C4-2B (cell line): ENCODE results near the gene TGM2.

Source experiments
- H3K27ac ChIP-seq: fragments of 450-650 bp; 2 replicates; pipeline ENCODE4 v1.5.1; 2017
- CTCF ChIP-seq: fragments of 450-650 bp; conservative IDR thresholded peaks from 2 replicates; pipeline ENCODE4 v1.5.1; 2017; ENCODE audit warnings: mild to moderate bottlenecking
- ZFX ChIP-seq: fragments of 450-650 bp; IDR thresholded peaks from 2 replicates; pipeline ENCODE4 v1.6.1; 2017

TGM2 gene

DNA sequence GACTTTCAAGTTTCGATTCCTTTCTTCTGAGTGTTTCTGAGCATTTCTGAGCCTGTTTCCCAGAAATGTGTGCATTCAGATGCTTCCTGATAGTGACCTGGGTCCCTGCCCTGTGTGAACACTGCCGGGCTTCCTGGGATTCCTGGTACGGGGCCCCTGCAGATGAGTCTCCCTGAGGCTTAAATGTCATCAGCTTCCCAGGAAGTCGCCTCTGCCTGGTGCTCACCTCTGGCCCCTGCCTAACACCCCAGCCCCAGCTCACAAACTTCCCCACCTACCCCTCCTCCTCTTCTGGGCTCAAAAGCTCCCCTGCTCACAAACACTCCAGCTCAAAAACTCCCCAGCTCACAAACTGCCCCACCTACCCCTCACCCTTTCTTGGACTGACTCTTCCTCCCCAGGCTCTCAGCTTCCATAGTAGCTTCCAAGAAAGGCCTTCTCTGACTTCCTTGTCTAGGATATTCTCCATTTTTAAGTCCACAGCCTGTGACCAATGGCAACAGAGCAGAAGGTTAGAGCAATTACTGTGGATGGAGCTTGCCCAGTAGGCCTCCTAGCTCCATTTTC, 42.0 kb downstream of the TGM2 start:
- H3K27ac ChIP-seq, result no peak overlapping the region
- TF ChIP-seq ZFX (no peak), CTCF (no peak)

DNA sequence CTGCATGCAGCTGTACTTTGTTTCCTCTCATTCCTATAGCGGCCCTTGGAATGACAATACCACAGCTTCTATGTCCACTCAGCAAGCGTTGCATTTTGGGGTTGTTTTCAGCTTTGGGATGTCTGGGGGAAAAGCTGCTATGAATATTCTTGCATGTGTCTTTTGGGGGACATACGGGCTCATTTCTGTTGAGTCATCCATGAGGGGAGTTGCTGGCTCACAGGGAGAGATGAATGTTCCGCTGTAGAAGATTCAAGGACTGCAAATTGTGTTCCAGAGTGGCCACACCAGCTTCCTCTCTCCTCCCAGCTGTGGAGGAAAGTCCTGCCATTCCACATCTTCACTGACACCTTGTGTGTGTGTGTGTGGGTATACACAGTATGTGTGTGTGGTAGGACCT, 43.3 kb downstream of the TGM2 start:
- TF ChIP-seq CTCF (no peak), ZFX (no peak)

DNA sequence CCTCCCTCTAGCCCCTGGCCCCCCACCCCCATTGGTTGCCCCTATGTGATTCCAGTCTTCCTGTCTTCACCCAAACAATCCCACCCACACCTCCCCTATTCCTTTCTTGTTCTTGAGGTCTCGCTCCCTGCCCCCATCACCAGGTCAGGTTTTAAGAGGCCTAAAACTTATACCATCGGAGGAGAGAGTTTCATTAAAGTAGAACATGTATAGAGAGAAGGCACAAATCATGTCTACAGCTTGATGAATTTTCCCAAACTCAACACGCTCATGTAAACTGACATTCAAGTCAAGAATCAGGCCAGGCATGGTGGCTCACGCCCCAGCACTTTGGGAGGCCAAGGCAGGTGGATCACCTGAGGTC, 44.5 kb downstream of the TGM2 start:
- TF ChIP-seq CTCF, result no peak
- no peak for TF ChIP-seq ZFX
- H3K27ac ChIP-seq, result no peak overlapping the region

More for the DNA sequence above, 43.3 kb downstream of the TGM2 start:
- H3K27ac ChIP-seq, result no peak overlapping the region

DNA sequence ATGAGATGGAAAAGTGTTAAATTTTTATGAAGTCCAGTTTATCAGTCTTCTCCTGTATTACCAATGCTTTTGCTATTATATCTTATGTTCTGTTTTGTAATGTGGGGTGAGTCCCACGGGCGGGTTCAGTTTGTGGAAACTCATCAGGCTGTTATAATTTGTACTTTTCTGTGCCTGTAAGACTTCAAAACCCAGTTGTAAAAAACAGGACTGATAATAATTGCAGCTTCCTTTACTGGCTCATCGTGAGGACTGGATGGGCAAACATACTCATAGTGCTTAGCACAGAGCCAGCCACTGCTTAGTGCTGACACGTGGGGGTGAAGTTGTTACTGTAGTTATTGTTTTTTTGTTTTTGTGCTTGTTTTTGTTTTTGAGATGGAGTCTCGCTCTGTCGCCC, 45.6 kb downstream of the TGM2 start:
- no peak overlapping the region for H3K27ac ChIP-seq

DNA sequence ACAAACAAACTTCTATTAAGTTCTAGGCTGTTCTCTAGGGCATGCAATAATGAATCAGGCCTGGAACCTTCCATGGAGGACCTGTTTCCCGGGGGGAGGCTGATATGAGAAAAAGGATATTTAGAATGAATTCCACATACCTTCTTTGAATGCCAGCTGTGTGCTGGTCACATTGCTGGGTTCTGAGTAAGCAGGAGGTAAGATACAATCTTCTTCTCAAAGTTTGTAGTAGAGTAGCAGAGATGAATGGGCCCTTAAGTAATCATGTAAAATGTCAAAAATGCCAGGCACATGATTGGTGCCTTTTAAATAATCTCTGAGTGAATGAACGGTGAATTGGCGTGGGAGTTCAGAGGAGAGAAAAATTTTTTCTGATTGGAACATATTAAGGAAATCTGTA, 47.4 kb downstream of the TGM2 start:
- TF ChIP-seq ZFX (no peak), CTCF (no peak)

More for the DNA sequence above, 45.6 kb downstream of the TGM2 start:
- TF ChIP-seq CTCF (no peak), ZFX (no peak)

GRCh38 chr20:38117205-38117604, 47.9 kb downstream of the TGM2 start:
- TF ChIP-seq CTCF (no peak), ZFX (no peak)

More for the DNA sequence above, 47.4 kb downstream of the TGM2 start:
- H3K27ac ChIP-seq, result no peak overlapping the region

GRCh38 chr20:38116409-38117165, 48.5 kb downstream of the TGM2 start:
- TF ChIP-seq CTCF (no peak), ZFX (no peak)
- no peak overlapping the region for H3K27ac ChIP-seq

More at GRCh38 chr20:38117205-38117604, 47.9 kb downstream of the TGM2 start:
- H3K27ac ChIP-seq, result no peak overlapping the region
